ENCODE measurements around the gene RYR2. TPM values are rescaled to one million over a fixed set of nuclear protein-coding genes. Genes with fewer than 3 reads are reported as not detected.

RYR2 gene
- total RNA-seq, 6 experiments from 2014 or later = 0.05 to 0.17 TPM; not detected in 4

DNA sequence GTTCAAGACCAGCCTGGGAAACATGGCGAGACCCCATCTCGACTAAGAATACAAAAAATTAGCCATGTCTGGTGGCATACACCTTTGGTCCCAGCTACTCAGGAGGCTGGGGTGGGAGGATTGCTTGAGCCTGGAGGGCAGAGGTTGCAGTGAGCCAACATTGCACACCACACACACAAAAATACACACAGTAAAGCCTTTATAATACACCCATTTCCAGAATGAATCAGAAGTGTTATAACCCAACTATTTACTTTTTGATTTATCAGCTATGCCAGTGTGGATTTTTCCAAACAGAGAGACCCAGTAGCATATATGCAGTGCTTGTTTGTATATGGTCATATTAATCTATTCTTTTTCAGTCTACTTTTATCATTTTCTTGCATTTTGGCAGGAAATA lies 648.7 kb downstream of the RYR2 start:
- no peak for DNase-seq
- H3K4me1 Mint-ChIP-seq (ENCODE audit: low read depth) = no peaks in the 10 kb centered on the region
- H3K27me3 Mint-ChIP-seq (ENCODE audit: insufficient read depth) = no peaks in the 10 kb centered on the region
- H3K36me3 Mint-ChIP-seq (ENCODE audit: low read depth) = no peaks in the 10 kb centered on the region
- no peak overlapping the region for H3K27ac Mint-ChIP-seq
- peaks cover 15% of the 10 kb centered on the region; the same call in 1 of the 2 replicates for H3K9me3 Mint-ChIP-seq
- no peak overlapping the region for H3K4me3 Mint-ChIP-seq
- no peak for TF ChIP-seq CTCF (IDR thresholded peaks at IDR 0.05)

- peaks cover 5% of the 10 kb centered on the region; the same call in 1 of the 2 replicates for H3K9me3 Mint-ChIP-seq
- TF ChIP-seq CTCF (IDR thresholded peaks at IDR 0.05) = no peak
- no peaks in the 10 kb centered on the region for H3K4me1 Mint-ChIP-seq (ENCODE audit: low read depth)
- no peaks in the 10 kb centered on the region; the same call in 1 of the 2 replicates for H3K27me3 Mint-ChIP-seq (ENCODE audit: insufficient read depth)
- no peaks in the 10 kb centered on the region for H3K36me3 Mint-ChIP-seq (ENCODE audit: low read depth)
- H3K4me3 Mint-ChIP-seq = no peak overlapping the region
- no peak overlapping the region for H3K27ac Mint-ChIP-seq
- DNase-seq = no peak
Observed at GRCh38 chr1:237692255-237692654, 650.3 kb downstream of the RYR2 start.

DNA sequence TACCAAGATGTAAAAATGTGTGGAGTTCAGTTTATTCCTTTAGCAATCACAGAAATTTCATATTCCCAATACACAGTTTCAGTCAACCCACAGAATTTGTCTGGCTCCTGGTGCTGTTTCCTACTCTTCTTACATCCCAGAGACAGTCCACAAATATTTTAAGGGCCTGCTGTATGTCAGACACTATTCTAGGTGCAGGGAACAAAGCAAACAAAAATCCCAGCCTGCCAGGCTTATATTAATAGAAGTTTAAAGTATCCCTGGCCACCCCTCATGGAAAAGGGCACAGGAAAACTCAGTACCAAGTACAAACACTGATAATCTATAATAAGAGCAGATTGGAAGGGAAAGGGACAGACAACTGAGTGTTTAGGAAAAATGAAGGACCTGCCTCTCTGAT lies 653.9 kb downstream of the RYR2 start:
- no peaks in the 10 kb centered on the region for H3K36me3 Mint-ChIP-seq (ENCODE audit: low read depth)
- no peaks in the 10 kb centered on the region; the same call in 1 of the 2 replicates for H3K27me3 Mint-ChIP-seq (ENCODE audit: insufficient read depth)
- no peak for DNase-seq
- no peaks in the 10 kb centered on the region for H3K4me1 Mint-ChIP-seq (ENCODE audit: low read depth)
- H3K9me3 Mint-ChIP-seq = peaks cover 3% of the 10 kb centered on the region; the same call in 1 of the 2 replicates
- TF ChIP-seq CTCF (IDR thresholded peaks at IDR 0.05) = no peak
- H3K4me3 Mint-ChIP-seq = no peak overlapping the region
- H3K27ac Mint-ChIP-seq = no peak overlapping the region

DNA sequence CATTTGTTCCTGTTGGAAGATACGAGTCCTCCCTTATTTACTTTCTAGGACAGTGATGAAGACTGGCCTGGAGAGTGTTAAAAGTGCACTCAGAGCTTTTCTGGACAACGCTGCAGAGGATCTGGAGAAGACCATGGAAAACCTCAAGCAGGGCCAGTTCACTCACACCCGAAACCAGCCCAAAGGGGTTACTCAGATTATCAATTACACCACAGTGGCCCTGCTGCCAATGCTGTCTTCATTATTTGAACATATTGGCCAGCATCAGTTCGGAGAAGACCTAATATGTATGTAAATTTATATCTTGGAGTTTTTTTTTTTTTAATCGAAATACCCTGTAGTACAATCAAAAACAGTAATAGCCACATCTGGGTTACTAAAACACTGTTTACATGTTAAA lies 658.2 kb downstream of the RYR2 start:
- Mint-ChIP-seq H3K4me1 (ENCODE audit: low read depth) (no peaks in the 10 kb centered on the region), H3K9me3 (peaks cover 4% of the 10 kb centered on the region; the same call in 1 of the 2 replicates), H3K27me3 (ENCODE audit: insufficient read depth) (no peaks in the 10 kb centered on the region; the same call in 1 of the 2 replicates), H3K36me3 (ENCODE audit: low read depth) (no peaks in the 10 kb centered on the region), H3K27ac (no peak overlapping the region), H3K4me3 (no peak overlapping the region)
- no peak for TF ChIP-seq CTCF (IDR thresholded peaks at IDR 0.05)
- no peak for DNase-seq

DNA sequence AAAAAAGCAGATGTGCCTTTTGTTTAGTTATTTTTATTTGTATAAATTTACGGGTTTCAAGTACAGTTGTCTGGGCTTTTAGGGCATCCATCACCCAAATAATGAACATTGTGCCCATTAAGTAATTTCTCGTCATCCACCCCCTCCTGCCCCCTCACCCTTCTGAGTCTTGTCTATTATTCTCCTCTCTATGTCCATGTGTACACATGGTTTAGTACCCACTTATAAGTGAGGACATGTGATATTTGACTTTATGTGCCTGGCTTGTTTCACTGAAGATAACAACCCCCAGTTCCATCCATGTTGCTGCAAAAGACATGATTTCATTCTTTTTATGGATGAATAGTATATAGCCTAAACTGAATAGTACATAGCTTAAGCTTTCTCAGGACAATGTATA lies 659.5 kb downstream of the RYR2 start:
- H3K4me1 Mint-ChIP-seq (ENCODE audit: low read depth) = no peaks in the 10 kb centered on the region
- peaks cover 3% of the 10 kb centered on the region for H3K27me3 Mint-ChIP-seq (ENCODE audit: insufficient read depth)
- DNase-seq = no peak
- no peak overlapping the region for H3K4me3 Mint-ChIP-seq
- TF ChIP-seq CTCF (IDR thresholded peaks at IDR 0.05) = no peak
- H3K36me3 Mint-ChIP-seq (ENCODE audit: low read depth) = no peaks in the 10 kb centered on the region; the same call in 1 of the 2 replicates
- H3K9me3 Mint-ChIP-seq = peaks cover 16% of the 10 kb centered on the region
- no peak overlapping the region for H3K27ac Mint-ChIP-seq

DNA sequence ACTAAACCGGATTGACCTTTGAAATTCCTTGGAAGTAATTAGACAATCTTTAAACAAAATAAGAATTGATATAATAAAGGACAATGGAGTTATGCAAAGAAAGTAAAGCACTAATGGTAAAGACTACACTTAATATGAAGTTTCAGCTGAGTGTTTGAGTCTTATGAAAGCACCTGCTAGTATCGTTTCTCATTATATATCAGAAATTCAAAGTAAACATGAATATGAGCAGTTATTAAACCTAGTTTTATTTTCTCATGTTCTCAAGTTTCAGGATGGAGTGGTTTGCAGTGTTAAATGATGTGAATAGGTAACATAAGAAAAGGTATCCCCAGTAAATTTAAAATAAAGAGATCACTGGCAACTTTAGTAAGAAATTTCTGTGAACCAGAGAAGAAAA lies 660.2 kb downstream of the RYR2 start:
- no peak overlapping the region for H3K27ac Mint-ChIP-seq
- DNase-seq = no peak
- no peaks in the 10 kb centered on the region for H3K4me1 Mint-ChIP-seq (ENCODE audit: low read depth)
- no peak overlapping the region for H3K4me3 Mint-ChIP-seq
- TF ChIP-seq CTCF (IDR thresholded peaks at IDR 0.05) = no peak
- H3K27me3 Mint-ChIP-seq (ENCODE audit: insufficient read depth) = peaks cover 3% of the 10 kb centered on the region
- H3K9me3 Mint-ChIP-seq = peaks cover 17% of the 10 kb centered on the region
- no peaks in the 10 kb centered on the region; the same call in 1 of the 2 replicates for H3K36me3 Mint-ChIP-seq (ENCODE audit: low read depth)
